ENCODE measurements around the gene PRPSAP1.

PRPSAP1 gene

DNA sequence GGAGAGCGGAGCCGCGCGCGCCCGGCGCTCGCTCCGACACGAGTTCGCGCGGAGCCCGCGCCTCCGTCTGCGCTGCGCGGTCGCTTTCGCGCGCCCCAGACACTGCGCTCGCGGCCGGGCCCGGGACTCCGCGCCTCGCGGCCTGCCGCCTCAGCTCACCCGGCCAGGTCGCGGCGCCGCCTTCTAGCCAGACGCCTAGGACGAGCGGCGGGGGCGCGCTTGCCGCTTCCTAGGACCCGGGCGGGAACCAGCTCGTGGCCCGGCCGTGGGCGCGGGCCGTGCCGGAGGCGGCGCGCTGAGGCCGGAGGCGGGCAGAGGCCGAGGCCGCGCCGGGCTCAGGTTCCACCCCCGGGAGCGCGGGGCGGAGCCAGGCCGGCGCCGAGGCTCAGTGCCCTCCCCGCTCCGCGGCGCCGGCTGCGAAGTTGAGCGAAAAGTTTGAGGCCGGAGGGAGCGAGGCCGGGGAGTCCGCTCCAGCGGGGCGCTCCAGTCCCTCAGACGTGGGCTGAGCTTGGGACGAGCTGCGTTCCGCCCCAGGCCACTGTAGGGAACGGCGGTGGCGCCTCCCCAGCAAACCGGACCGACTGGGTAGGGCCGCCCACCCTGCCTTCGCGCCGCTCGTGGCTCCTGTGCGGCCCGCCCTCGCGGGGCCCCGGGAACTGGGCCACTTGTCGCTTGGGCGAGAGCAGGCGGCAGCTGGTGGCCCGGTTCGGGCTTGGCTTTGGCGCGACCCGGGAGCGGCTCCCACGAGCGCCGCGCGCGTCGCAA, 30.7 kb upstream of the PRPSAP1 start, which contains the start of gene SPHK1:
TSS of gene SPHK1 (plus strand) at position 388 of the 765 bp plus-strand sequence. CDS start 1,036 bp downstream, outside the sequence.
- H3K4me3 Mint-ChIP-seq = peak within 1 kb of the TSS; percentile 92 to 93 (median 92)
- H3K36me3 Mint-ChIP-seq (ENCODE audit: low read depth) = no peaks in the 10 kb centered on the region
- no peaks in the 10 kb centered on the region for H3K9me3 Mint-ChIP-seq
- H3K4me1 Mint-ChIP-seq = peaks cover 19% of the 10 kb centered on the region
- peaks cover 37% of the 10 kb centered on the region for H3K27me3 Mint-ChIP-seq (ENCODE audit: low read depth)
- peak within 1 kb of the TSS; percentile 46 to 85 (median 84) for H3K27ac Mint-ChIP-seq
- TF ChIP-seq, protein P1, sequence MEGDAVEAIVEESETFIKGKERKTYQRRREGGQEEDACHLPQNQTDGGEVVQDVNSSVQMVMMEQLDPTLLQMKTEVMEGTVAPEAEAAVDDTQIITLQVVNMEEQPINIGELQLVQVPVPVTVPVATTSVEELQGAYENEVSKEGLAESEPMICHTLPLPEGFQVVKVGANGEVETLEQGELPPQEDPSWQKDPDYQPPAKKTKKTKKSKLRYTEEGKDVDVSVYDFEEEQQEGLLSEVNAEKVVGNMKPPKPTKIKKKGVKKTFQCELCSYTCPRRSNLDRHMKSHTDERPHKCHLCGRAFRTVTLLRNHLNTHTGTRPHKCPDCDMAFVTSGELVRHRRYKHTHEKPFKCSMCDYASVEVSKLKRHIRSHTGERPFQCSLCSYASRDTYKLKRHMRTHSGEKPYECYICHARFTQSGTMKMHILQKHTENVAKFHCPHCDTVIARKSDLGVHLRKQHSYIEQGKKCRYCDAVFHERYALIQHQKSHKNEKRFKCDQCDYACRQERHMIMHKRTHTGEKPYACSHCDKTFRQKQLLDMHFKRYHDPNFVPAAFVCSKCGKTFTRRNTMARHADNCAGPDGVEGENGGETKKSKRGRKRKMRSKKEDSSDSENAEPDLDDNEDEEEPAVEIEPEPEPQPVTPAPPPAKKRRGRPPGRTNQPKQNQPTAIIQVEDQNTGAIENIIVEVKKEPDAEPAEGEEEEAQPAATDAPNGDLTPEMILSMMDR (IDR thresholded peaks at IDR 0.05; ENCODE audit: unreplicated experiment in 3 of 3) = no peak

DNA sequence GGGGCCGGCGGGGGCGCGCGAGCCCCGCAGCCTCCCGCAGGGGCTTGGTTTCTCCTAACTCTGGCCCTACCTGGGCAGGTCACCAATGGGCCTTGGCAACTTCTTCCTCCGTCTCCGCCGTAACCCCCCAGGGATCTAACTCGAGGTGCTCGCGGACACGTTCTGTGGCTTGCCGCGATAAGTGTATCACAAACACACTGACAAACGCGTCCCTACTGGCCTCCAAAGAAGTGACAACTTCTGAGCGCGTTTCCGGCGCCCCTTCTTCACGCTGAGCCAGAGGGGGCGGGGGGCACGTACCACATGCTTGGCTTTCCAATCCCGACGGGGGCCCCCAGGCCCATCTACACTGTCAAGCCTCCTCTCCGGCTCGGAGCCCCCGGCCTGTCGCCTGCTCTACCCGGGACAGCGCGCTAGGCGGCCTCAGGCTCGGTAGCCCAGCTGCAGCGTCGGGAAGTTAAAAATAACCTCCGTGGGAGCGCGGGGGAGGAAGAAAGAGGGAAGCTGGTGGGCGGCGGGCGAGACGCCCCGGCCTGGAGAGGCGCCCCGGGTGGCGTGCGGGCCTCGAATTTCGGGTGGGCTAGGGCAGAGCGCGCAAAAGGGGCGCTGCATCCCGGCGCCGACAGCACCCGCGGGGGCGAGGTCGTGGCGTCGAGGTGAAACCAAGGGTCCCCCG, 30.0 kb upstream of the PRPSAP1 start:
- peak overlapping the region; percentile 46 to 85 (median 84) for H3K27ac Mint-ChIP-seq
- TF ChIP-seq, protein P1 (IDR thresholded peaks at IDR 0.05; ENCODE audit: unreplicated experiment in 3 of 3) = peak; percentile 33 to 47 (median 39)
- peaks cover 40% of the 10 kb centered on the region for H3K27me3 Mint-ChIP-seq (ENCODE audit: low read depth)
- peaks cover under 1% of the 10 kb centered on the region for H3K36me3 Mint-ChIP-seq (ENCODE audit: low read depth)
- H3K4me3 Mint-ChIP-seq = peak overlapping the region; percentile 92 to 93 (median 92)
- H3K9me3 Mint-ChIP-seq = no peaks in the 10 kb centered on the region
- peaks cover 22% of the 10 kb centered on the region for H3K4me1 Mint-ChIP-seq

DNA sequence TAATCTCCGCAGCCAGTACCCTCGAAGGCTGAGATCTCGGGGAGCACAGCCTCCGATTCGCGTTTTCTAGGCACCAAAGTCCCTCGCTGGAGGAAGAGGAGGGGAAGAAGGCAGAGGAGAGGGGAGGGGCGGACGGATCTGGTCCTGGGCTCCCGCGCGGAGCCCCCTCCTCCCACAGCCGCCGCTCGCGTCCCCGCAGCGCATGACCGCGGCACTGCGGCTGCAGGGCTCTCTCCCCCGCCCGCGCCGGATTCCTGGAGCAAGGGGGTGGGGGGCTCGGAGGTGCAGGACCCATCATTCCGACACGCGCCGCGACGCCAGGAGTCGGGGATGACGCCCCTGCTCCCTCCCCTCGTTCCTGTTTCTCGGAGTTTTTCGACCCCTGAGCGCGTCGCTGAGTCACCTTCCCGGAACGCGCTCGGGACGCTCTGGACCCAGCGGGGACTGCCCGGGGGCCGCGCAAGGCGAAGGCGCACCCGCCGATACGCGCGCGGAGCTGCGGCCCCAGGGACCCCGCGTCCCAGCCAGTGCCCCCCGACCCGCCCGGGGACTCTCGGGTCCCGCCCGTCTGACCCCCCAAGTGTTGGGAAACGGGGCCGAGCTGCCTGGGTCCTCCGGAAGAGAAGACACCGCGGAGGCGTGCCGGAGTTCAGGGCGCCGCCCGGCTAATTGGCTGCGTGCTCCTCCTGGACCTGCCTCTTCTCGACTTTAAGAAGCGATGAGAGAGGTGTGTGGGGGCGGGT, 29.3 kb upstream of the PRPSAP1 start:
- TF ChIP-seq, protein P1 (IDR thresholded peaks at IDR 0.05; ENCODE audit: unreplicated experiment in 3 of 3) = no peak
- Mint-ChIP-seq H3K4me3 (peak overlapping the region; percentile 92 to 93 (median 92)), H3K27me3 (ENCODE audit: low read depth) (peaks cover 41% of the 10 kb centered on the region), H3K36me3 (ENCODE audit: low read depth) (peaks cover 4% of the 10 kb centered on the region), H3K4me1 (peaks cover 26% of the 10 kb centered on the region), H3K9me3 (no peaks in the 10 kb centered on the region), H3K27ac (peak overlapping the region in 2 of 3 experiments; percentile 55 to 85)

DNA sequence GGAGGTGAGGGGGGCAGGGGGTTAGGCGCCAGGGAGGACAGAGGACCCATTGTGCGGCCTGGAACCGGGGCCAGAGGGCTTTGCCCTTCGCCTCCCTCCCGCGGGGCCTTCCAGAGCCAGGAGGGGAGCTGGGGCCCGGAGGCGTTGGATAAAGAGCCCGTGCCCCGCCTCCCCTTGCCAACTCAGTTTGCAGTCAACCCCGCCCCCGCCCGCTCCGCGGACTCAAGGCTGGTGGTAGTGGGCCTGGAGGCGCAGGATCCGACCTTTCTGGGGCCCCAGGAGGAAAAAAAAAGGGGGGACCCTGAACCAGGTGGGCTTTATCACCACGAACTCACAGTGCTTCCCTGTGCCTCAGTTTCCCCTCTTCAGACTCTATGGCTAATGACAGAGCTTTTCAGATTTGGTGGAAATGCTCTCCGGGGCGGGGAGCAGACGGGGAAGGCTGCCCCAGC, 28.7 kb upstream of the PRPSAP1 start:
- Mint-ChIP-seq H3K27me3 (ENCODE audit: low read depth) (peaks cover 43% of the 10 kb centered on the region), H3K27ac (peak overlapping the region in 2 of 3 experiments; percentile 55 to 64), H3K4me3 (peak overlapping the region; percentile 87 to 93 (median 90)), H3K9me3 (no peaks in the 10 kb centered on the region), H3K4me1 (peaks cover 26% of the 10 kb centered on the region), H3K36me3 (ENCODE audit: low read depth) (peaks cover 7% of the 10 kb centered on the region)
- TF ChIP-seq, protein P1 (IDR thresholded peaks at IDR 0.05; ENCODE audit: unreplicated experiment in 3 of 3) = no peak

DNA sequence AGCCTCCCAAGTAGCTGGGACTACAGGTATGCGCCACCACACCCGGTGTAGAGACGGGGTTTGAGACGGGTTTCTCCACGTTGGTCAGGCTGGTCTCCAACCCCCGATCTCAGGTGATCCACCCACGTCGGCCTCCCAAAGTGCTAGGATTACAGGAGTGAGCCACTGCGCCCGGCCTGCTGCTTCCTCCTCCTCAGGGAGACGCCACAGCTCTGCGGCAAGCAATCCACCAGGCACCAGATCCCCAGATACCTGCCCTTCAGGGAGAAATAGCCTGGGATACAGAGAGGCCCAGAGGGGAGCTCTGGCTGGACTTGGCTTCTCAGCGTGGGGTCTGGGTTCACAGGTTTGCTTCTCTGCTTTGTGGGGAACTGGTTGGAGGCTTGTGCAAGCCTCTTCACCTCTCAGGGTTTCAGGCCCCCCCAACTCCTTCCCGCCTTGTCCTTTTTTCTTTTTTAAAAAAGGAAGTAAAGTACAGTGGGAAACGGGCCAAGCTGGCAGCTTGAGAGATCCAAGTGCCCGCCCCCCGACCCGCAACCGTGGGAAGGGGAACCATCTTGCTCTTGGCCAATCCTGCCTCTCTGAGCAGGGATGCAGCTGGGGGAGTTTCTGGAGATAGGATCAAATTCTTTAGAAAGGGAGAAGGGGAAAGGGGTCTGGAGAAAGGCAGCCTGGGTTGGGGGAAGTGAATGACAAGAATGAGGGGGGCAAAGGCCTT, 28.1 kb upstream of the PRPSAP1 start:
- peak overlapping the region in 2 of 3 experiments; percentile 35 to 53 for H3K27ac Mint-ChIP-seq
- TF ChIP-seq, protein P1 (IDR thresholded peaks at IDR 0.05; ENCODE audit: unreplicated experiment in 3 of 3) = no peak
- peaks cover 26% of the 10 kb centered on the region for H3K4me1 Mint-ChIP-seq
- H3K4me3 Mint-ChIP-seq = peak overlapping the region; percentile 73 to 93 (median 78)
- H3K36me3 Mint-ChIP-seq (ENCODE audit: low read depth) = peaks cover 8% of the 10 kb centered on the region
- peaks cover 40% of the 10 kb centered on the region for H3K27me3 Mint-ChIP-seq (ENCODE audit: low read depth)
- H3K9me3 Mint-ChIP-seq = no peaks in the 10 kb centered on the region
